Neural progenitor cell (in vitro differentiated cells): ENCODE data around the gene EIF3D. TPM values are rescaled to one million over a fixed set of nuclear protein-coding genes. Genes with fewer than 3 reads are reported as not detected.
"Not testable (repeated sequence)": the region's sequence is repeated elsewhere in the genome, so short reads cannot be mapped to it uniquely, and the experiment has no call there.

Source experiments
- DNase-seq: peaks from one replicate; pipeline ENCODE4 v3.0.0-alpha.2; 2016; ENCODE audit warnings: low spot score
- H2AFZ ChIP-seq: fragments of 200-600 bp; sonication (generic); replicated peaks from 2 replicates; pipeline ENCODE4 v1.6.1; 2016; ENCODE audit warnings: antibody characterized with exemption
- H3F3A ChIP-seq: fragments of 200-600 bp; sonication (generic); 2 replicates; pipeline ENCODE4 v1.6.1; 2016; ENCODE audit warnings: antibody characterized with exemption, low read depth
- H3K27ac ChIP-seq: fragments of 200-600 bp; sonication (generic); 2 replicates; pipeline ENCODE4 v1.5.1; 2016; ENCODE audit warnings: mild to moderate bottlenecking
- H3K27me3 ChIP-seq: fragments of 200-600 bp; sonication (generic); 2 replicates; pipeline ENCODE4 v1.6.1; 2016; ENCODE audit warnings: mild to moderate bottlenecking, moderate library complexity
- H3K36me3 ChIP-seq: fragments of 200-600 bp; sonication (generic); 2 replicates; pipeline ENCODE4 v1.5.1; 2016
- H3K4me1 ChIP-seq: fragments of 200-600 bp; sonication (generic); 2 replicates; pipeline ENCODE4 v1.6.1; 2016; ENCODE audit warnings: mixed run types
- H3K4me2 ChIP-seq: fragments of 200-600 bp; sonication (generic); 2 replicates; pipeline ENCODE4 v1.6.1; 2016
- H3K4me3 ChIP-seq: fragments of 200-600 bp; sonication (generic); 2 replicates; pipeline ENCODE4 v1.5.1; 2016
- H3K79me2 ChIP-seq: fragments of 200-600 bp; sonication (generic); 2 replicates; pipeline ENCODE4 v1.6.1; 2016; ENCODE audit warnings: low read depth
- H3K9ac ChIP-seq: fragments of 200-600 bp; sonication (generic); 2 replicates; pipeline ENCODE4 v1.6.1; 2016
- H3K9me3 ChIP-seq: fragments of 200-600 bp; sonication (generic); 2 replicates; pipeline ENCODE4 v1.5.1; 2016; ENCODE audit warnings: low read depth
- H4K20me1 ChIP-seq: fragments of 200-600 bp; sonication (generic); 2 replicates; pipeline ENCODE4 v1.6.1; 2016; ENCODE audit warnings: low read depth
- H3K27ac Mint-ChIP-seq: 3 replicates; pipeline ENCODE4 v1.8.0; 2021; ENCODE audit warnings: mixed read lengths
- H3K27me3 Mint-ChIP-seq: 2 replicates; pipeline ENCODE4 v1.8.0; 2022; ENCODE audit warnings: low read depth, mild to moderate bottlenecking, inconsistent platforms, moderate library complexity, mixed read lengths; ENCODE audit not compliant: insufficient read depth
- H3K36me3 Mint-ChIP-seq: 3 replicates; pipeline ENCODE4 v1.8.0; 2021; ENCODE audit warnings: mixed read lengths
- H3K4me1 Mint-ChIP-seq: 3 replicates; pipeline ENCODE4 v1.8.0; 2021; ENCODE audit warnings: mixed read lengths
- H3K4me3 Mint-ChIP-seq: 3 replicates; pipeline ENCODE4 v1.8.0; 2021; ENCODE audit warnings: mild to moderate bottlenecking, moderate library complexity, mixed read lengths
- H3K9me3 Mint-ChIP-seq: 3 replicates; pipeline ENCODE4 v1.8.0; 2020; ENCODE audit warnings: mixed read lengths
- EZH2 ChIP-seq: fragments of 200-600 bp; sonication (generic); IDR thresholded peaks from 2 replicates; pipeline ENCODE4 v1.6.1; 2017; ENCODE audit warnings: antibody characterized with exemption, mild to moderate bottlenecking, moderate library complexity
- EZH2phosphoT487 ChIP-seq: fragments of 200-600 bp; sonication (generic); IDR thresholded peaks from 2 replicates; pipeline ENCODE4 v1.6.1; 2017; ENCODE audit warnings: antibody characterized with exemption
- total RNA-seq: library from RNA; depleted of rRNA; stranded (reverse); fragments of >200 nt; gene quantifications from 2 replicates; pipeline ENCODE4 v1.2.3, GENCODE V29; 2015; ENCODE audit warnings: low replicate concordance
- TF ChIP-seq, protein P1 (sequence below): fragments of 200-600 bp; sonication (generic); IDR thresholded peaks from 2 replicates; pipeline ENCODE4 v1.5.1; 2017; ENCODE audit warnings: antibody characterized with exemption, mild to moderate bottlenecking

The EIF3D gene
- total RNA-seq, 1 donor from 2014 or later: 361 TPM

- Histone ChIP-seq H3K27ac (no peak overlapping the region), H4K20me1 (peaks cover 19% of the 10 kb centered on the region), H3K36me3 (peaks cover 20% of the 10 kb centered on the region), H3K4me1 (peaks cover 5% of the 10 kb centered on the region), H3K9me3 (no peaks in the 10 kb centered on the region), H2AFZ (no peak overlapping the region), H3K4me3 (no peak overlapping the region), H3K27me3 (no peaks in the 10 kb centered on the region), H3F3A (peaks cover 10% of the 10 kb centered on the region), H3K79me2 (peaks cover 25% of the 10 kb centered on the region), H3K9ac (no peak overlapping the region), H3K4me2 (no peak overlapping the region)
- DNase-seq: no peak
- Mint-ChIP-seq H3K36me3 (peaks cover 40% of the 10 kb centered on the region), H3K27ac (no peak overlapping the region), H3K4me3 (no peak overlapping the region), H3K27me3 (no peaks in the 10 kb centered on the region), H3K9me3 (no peaks in the 10 kb centered on the region), H3K4me1 (peaks cover 4% of the 10 kb centered on the region)
- TF ChIP-seq, protein P1, sequence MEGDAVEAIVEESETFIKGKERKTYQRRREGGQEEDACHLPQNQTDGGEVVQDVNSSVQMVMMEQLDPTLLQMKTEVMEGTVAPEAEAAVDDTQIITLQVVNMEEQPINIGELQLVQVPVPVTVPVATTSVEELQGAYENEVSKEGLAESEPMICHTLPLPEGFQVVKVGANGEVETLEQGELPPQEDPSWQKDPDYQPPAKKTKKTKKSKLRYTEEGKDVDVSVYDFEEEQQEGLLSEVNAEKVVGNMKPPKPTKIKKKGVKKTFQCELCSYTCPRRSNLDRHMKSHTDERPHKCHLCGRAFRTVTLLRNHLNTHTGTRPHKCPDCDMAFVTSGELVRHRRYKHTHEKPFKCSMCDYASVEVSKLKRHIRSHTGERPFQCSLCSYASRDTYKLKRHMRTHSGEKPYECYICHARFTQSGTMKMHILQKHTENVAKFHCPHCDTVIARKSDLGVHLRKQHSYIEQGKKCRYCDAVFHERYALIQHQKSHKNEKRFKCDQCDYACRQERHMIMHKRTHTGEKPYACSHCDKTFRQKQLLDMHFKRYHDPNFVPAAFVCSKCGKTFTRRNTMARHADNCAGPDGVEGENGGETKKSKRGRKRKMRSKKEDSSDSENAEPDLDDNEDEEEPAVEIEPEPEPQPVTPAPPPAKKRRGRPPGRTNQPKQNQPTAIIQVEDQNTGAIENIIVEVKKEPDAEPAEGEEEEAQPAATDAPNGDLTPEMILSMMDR: no peak
- no peak for TF ChIP-seq EZH2
- no peak for TF ChIP-seq EZH2phosphoT487
Observed at GRCh38 chr22:36522662-36523061, 6.3 kb downstream of the EIF3D start.

- no peaks in the 10 kb centered on the region for H3K4me1 ChIP-seq
- H3K36me3 ChIP-seq: peaks cover 15% of the 10 kb centered on the region
- no peak overlapping the region for H2AFZ ChIP-seq
- no peaks in the 10 kb centered on the region for H3K27me3 ChIP-seq
- no peaks in the 10 kb centered on the region for H3K4me1 Mint-ChIP-seq
- no peaks in the 10 kb centered on the region for H3K9me3 ChIP-seq
- H3F3A ChIP-seq: peaks cover 4% of the 10 kb centered on the region
- H3K4me2 ChIP-seq: no peak overlapping the region
- no peak overlapping the region for H3K9ac ChIP-seq
- H3K27ac Mint-ChIP-seq: no peak overlapping the region
- H3K79me2 ChIP-seq: peaks cover 5% of the 10 kb centered on the region
- no peak overlapping the region for H3K27ac ChIP-seq
- H3K4me3 Mint-ChIP-seq: no peak overlapping the region
- no peak for TF ChIP-seq EZH2
- TF ChIP-seq, protein P1: no peak
- no peak for TF ChIP-seq EZH2phosphoT487
- H4K20me1 ChIP-seq: no peaks in the 10 kb centered on the region
- H3K27me3 Mint-ChIP-seq: no peaks in the 10 kb centered on the region
- H3K9me3 Mint-ChIP-seq: no peaks in the 10 kb centered on the region
- no peak overlapping the region for H3K4me3 ChIP-seq
- H3K36me3 Mint-ChIP-seq: peaks cover 45% of the 10 kb centered on the region
- no peak for DNase-seq
Observed at GRCh38 chr22:36520423-36520822, 8.5 kb downstream of the EIF3D start.

DNA sequence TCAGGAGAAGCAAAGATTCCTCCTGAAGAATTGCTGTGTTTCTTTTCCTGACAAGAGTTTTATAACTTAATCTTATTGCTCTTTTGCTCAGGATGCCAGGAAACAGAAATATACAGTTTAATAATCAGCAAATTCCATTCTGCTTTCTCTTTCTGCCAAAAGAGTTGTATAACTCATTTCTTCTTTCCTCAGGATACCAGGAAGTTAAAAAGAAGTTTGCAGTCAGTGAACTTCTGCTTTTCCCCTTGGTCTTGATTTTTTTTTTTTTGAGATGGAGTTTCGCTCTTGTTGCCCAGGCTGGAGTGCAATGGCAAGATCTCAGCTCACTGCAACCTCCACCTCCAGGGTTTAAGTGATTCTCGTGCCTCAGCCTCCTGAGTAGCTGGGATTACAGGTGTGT is 9.1 kb downstream of the EIF3D start:
- H3K4me3 Mint-ChIP-seq, H3K4me2 ChIP-seq, H3K4me1 Mint-ChIP-seq, H2AFZ ChIP-seq, H3K9me3 Mint-ChIP-seq, H3K4me3 ChIP-seq, H3K27me3 ChIP-seq, H3K27me3 Mint-ChIP-seq, H3K79me2 ChIP-seq, H3K27ac Mint-ChIP-seq, H4K20me1 ChIP-seq, H3K9ac ChIP-seq, H3F3A ChIP-seq, DNase-seq, H3K27ac ChIP-seq, H3K4me1 ChIP-seq, H3K9me3 ChIP-seq: not testable (repeated sequence)
- H3K36me3 Mint-ChIP-seq: peaks cover 45% of the 10 kb centered on the region
- H3K36me3 ChIP-seq: peaks cover 15% of the 10 kb centered on the region

GRCh38 chr22:36514766-36515165 is 14.2 kb downstream of the EIF3D start:
- no peak for DNase-seq
- Mint-ChIP-seq H3K27me3 (no peaks in the 10 kb centered on the region), H3K4me1 (no peaks in the 10 kb centered on the region), H3K4me3 (no peak overlapping the region), H3K9me3 (no peaks in the 10 kb centered on the region), H3K36me3 (peaks cover 49% of the 10 kb centered on the region), H3K27ac (no peak overlapping the region)
- Histone ChIP-seq H3K79me2 (no peaks in the 10 kb centered on the region), H3K36me3 (peaks cover 17% of the 10 kb centered on the region), H3K9ac (no peak overlapping the region), H3K27ac (no peak overlapping the region), H3K4me3 (no peak overlapping the region), H2AFZ (no peak overlapping the region), H3K4me2 (no peak overlapping the region), H3K9me3 (no peaks in the 10 kb centered on the region), H4K20me1 (peaks cover 6% of the 10 kb centered on the region), H3F3A (peaks cover 41% of the 10 kb centered on the region), H3K4me1 (no peaks in the 10 kb centered on the region), H3K27me3 (no peaks in the 10 kb centered on the region)
- TF ChIP-seq EZH2 (no peak), EZH2phosphoT487 (no peak)
- TF ChIP-seq, protein P1: no peak
